ENCODE data around the gene GRM5. TPM values are rescaled to one million over a fixed set of nuclear protein-coding genes. Genes with fewer than 3 reads are reported as not detected.

Gene GRM5
- total RNA-seq, 1 experiment from 2014 or later = not detected

DNA sequence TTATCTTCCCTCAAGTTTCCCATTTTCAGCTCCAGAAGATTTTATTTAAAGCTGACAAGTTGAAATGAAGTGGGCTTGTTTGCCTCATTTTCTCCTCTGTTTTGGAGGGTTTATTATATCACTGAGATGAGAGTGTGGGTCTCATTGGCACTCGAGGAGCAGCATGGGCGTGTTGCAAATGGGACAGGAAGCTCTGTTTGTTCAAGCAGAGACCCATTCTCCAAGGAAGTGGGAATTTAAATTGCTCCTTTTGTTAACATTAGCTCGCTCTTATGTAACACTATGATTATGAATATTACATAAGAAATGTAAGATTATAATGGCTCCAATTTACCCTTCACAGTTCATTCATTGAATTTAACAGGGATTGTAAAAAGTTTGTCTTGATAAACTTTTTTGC lies 410.6 kb downstream of the GRM5 start:
- DNase-seq (ENCODE audit: low spot score) = no peak
- in situ Hi-C loops (cut with HindIII; ENCODE audit: low sequenced_read_pairs) = no loop called here

DNA sequence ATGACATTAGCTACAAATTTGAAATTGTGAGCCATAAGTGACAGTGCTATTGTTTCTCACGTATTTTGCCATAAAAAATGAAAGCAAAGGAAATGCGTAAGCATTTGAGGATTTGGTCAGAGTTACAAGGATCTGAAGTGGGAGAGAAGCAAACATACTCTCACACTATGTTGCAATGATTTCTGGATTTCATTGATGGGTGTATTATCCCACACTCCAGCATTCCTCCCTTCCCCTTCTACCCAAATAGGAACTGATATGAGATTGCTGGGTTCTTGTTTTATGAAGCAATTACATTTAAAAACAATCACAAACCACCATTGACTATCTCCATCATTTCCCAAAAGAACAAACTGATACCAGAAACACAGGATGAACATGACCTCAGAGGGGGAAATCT lies 414.2 kb downstream of the GRM5 start:
- no peak for DNase-seq (ENCODE audit: low spot score)
- in situ Hi-C loops (cut with HindIII; ENCODE audit: low sequenced_read_pairs) = no loop called here

- in situ Hi-C loops (cut with HindIII; ENCODE audit: low sequenced_read_pairs) = no loop called here
These were observed 421.1 kb downstream of the GRM5 start for GRCh38 chr11:88644724-88645123.

GRCh38 chr11:88632163-88632562 lies 433.6 kb downstream of the GRM5 start:
- in situ Hi-C loops (cut with HindIII; ENCODE audit: low sequenced_read_pairs) = no loop called here
- DNase-seq (ENCODE audit: low spot score) = no peak

More at GRCh38 chr11:88644724-88645123, 421.1 kb downstream of the GRM5 start:
- DNase-seq (ENCODE audit: low spot score) = no peak

GRCh38 chr11:88631497-88631896 lies 434.3 kb downstream of the GRM5 start:
- no peak for DNase-seq (ENCODE audit: low spot score)
- in situ Hi-C loops (cut with HindIII; ENCODE audit: low sequenced_read_pairs) = no loop called here

DNA sequence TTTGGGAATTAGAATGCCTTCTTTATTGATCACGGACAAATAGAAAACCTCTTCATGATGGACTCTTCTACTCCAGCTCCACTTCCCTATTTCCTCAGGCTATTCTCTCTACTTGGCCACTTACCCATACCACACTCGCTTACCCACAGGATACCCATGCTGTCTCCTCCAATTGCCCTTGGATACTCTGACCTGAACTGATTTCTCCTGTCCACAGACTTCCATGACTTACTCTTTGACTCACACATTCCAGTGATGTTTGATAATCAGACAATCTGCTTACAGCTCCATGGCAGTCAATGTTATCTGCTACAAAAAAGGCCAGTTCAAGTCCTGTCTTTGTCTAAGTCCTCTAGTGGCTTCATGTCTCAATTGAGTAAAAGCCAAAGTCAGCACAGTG lies 436.3 kb downstream of the GRM5 start:
- no peak for DNase-seq (ENCODE audit: low spot score)
- in situ Hi-C loops (cut with HindIII; ENCODE audit: low sequenced_read_pairs) = no loop called here

- in situ Hi-C loops (cut with HindIII; ENCODE audit: low sequenced_read_pairs) = no loop called here
These were observed 439.6 kb downstream of the GRM5 start for GRCh38 chr11:88626216-88626615.

DNA sequence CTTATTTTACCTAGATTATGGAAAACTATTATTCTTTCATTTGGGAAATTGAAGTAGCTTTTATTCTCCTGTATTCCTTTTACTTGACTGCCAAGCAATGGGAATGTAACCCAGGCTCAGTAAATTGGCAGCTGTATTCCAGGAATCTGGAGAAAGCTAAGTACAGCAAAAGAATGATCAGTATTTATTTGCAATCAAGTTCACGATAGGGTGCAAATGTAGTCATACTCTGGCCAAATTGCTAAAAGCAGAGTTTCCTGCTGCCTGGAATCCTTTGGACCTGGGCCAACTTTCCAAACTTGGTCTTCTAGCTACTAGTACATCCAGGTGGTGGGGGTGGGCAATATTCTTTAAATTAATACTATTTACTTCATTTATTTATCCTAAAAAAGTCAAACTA lies 442.3 kb downstream of the GRM5 start:
- in situ Hi-C loops (cut with HindIII; ENCODE audit: low sequenced_read_pairs) = no loop called here
- DNase-seq (ENCODE audit: low spot score) = no peak

More at GRCh38 chr11:88626216-88626615, 439.6 kb downstream of the GRM5 start:
- no peak for DNase-seq (ENCODE audit: low spot score)

GRCh38 chr11:88620568-88621130 lies 445.1 kb downstream of the GRM5 start:
- DNase-seq (ENCODE audit: low spot score) = no peak
- in situ Hi-C loops (cut with HindIII; ENCODE audit: low sequenced_read_pairs) = no loop called here

- DNase-seq (ENCODE audit: low spot score) = no peak
- in situ Hi-C loops (cut with HindIII; ENCODE audit: low sequenced_read_pairs) = no loop called here
These were observed 446.0 kb downstream of the GRM5 start for GRCh38 chr11:88619656-88620385.

- in situ Hi-C loops (cut with HindIII; ENCODE audit: low sequenced_read_pairs) = no loop called here
- no peak for DNase-seq (ENCODE audit: low spot score)
These were observed 446.7 kb downstream of the GRM5 start for GRCh38 chr11:88619071-88619425.

GRCh38 chr11:88618327-88619070 lies 447.3 kb downstream of the GRM5 start:
- in situ Hi-C loops (cut with HindIII; ENCODE audit: low sequenced_read_pairs) = no loop called here
- no peak for DNase-seq (ENCODE audit: low spot score)

- in situ Hi-C loops (cut with HindIII; ENCODE audit: low sequenced_read_pairs) = no loop called here
- no peak for DNase-seq (ENCODE audit: low spot score)
These were observed 448.6 kb downstream of the GRM5 start for GRCh38 chr11:88617226-88617625.

GRCh38 chr11:88604260-88604659 lies 461.5 kb downstream of the GRM5 start:
- in situ Hi-C loops (cut with HindIII; ENCODE audit: low sequenced_read_pairs) = no loop called here
- DNase-seq (ENCODE audit: low spot score) = no peak

GRCh38 chr11:88603091-88603867 lies 462.5 kb downstream of the GRM5 start:
- in situ Hi-C loops (cut with HindIII; ENCODE audit: low sequenced_read_pairs) = no loop called here
- no peak for DNase-seq (ENCODE audit: low spot score)

DNA sequence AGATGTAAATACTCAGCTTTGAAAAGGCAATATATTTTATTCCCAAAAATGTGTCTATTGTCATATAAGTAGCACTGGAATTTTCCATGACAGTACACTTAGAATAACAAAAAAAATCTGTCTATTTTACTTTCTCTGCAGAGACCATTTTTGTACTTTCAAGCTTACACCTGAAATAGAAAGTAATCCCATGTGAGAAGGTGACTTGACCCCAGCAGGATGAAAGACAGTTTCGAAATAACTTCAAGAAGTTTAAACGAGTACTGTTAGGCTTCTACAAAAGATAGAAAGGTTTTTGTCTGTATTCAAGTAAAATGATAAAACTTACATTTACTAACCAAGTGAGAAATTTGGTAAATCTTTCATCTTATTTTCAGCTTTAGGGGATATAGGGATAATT lies 468.4 kb downstream of the GRM5 start:
- DNase-seq (ENCODE audit: low spot score) = no peak
- in situ Hi-C loops (cut with HindIII; ENCODE audit: low sequenced_read_pairs) = no loop called here

GRCh38 chr11:88596786-88597185 lies 469.0 kb downstream of the GRM5 start:
- in situ Hi-C loops (cut with HindIII; ENCODE audit: low sequenced_read_pairs) = no loop called here
- DNase-seq (ENCODE audit: low spot score) = no peak

GRCh38 chr11:88594274-88594950 lies 471.4 kb downstream of the GRM5 start:
- DNase-seq (ENCODE audit: low spot score) = no peak
- in situ Hi-C loops (cut with HindIII; ENCODE audit: low sequenced_read_pairs) = no loop called here

DNA sequence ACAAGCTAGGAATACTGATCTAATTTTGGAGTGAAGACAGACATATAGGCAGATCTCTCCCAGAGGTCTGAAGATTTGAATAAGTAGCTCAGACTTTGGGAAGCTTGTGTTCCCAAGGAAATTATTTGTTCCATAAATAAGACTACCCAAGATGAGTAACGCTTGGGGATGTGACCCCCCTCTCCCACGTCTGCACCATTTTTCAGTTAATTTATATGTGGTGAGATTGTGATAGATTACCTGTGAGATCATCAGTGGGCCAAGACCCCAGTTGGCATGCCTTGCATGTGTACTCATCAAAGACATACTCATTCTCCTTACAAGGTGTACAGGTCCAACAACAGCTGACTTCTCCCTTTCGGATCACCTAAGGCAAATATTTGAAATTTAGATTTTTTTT lies 475.4 kb downstream of the GRM5 start:
- in situ Hi-C loops (cut with HindIII; ENCODE audit: low sequenced_read_pairs) = no loop called here
- no peak for DNase-seq (ENCODE audit: low spot score)

Measured in G401 (cell line).